ENCODE measurements around the gene FBN1. TPM values are rescaled to one million over a fixed set of nuclear protein-coding genes. Genes with fewer than 3 reads are reported as not detected.

FBN1 gene
- total RNA-seq, 1 donor, result 0.52 TPM

GRCh38 chr15:48566668-48567067 is 78.8 kb downstream of the FBN1 start:
- Histone ChIP-seq H3K9me3 (ENCODE audit: low read depth, low read length) (peaks cover 4% of the 10 kb centered on the region), H3K4me1 (ENCODE audit: insufficient read depth, low read length) (no peaks in the 10 kb centered on the region), H3K27me3 (ENCODE audit: insufficient read depth, low read length) (no peaks in the 10 kb centered on the region), H3K4me3 (ENCODE audit: low read length) (no peak overlapping the region)

GRCh38 chr15:48565560-48566482 is 79.7 kb downstream of the FBN1 start:
- Histone ChIP-seq H3K4me3 (ENCODE audit: low read length) (no peak overlapping the region), H3K9me3 (ENCODE audit: low read depth, low read length) (peaks cover 4% of the 10 kb centered on the region), H3K4me1 (ENCODE audit: insufficient read depth, low read length) (no peaks in the 10 kb centered on the region), H3K27me3 (ENCODE audit: insufficient read depth, low read length) (no peaks in the 10 kb centered on the region)

- Histone ChIP-seq H3K4me3 (ENCODE audit: low read length) (no peak overlapping the region), H3K27me3 (ENCODE audit: insufficient read depth, low read length) (no peaks in the 10 kb centered on the region), H3K9me3 (ENCODE audit: low read depth, low read length) (peaks cover 4% of the 10 kb centered on the region), H3K4me1 (ENCODE audit: insufficient read depth, low read length) (no peaks in the 10 kb centered on the region)
Measured at GRCh38 chr15:48564690-48565089, 80.8 kb downstream of the FBN1 start.

- Histone ChIP-seq H3K4me1 (ENCODE audit: insufficient read depth, low read length) (no peaks in the 10 kb centered on the region), H3K27me3 (ENCODE audit: insufficient read depth, low read length) (no peaks in the 10 kb centered on the region), H3K4me3 (ENCODE audit: low read length) (no peak overlapping the region), H3K9me3 (ENCODE audit: low read depth, low read length) (peaks cover under 1% of the 10 kb centered on the region)
Measured at GRCh38 chr15:48563934-48564333, 81.6 kb downstream of the FBN1 start.

- Histone ChIP-seq H3K4me1 (ENCODE audit: insufficient read depth, low read length) (no peaks in the 10 kb centered on the region), H3K4me3 (ENCODE audit: low read length) (no peak overlapping the region), H3K27me3 (ENCODE audit: insufficient read depth, low read length) (no peaks in the 10 kb centered on the region), H3K9me3 (ENCODE audit: low read depth, low read length) (no peaks in the 10 kb centered on the region)
Measured at GRCh38 chr15:48560321-48561051, 85.0 kb downstream of the FBN1 start.

GRCh38 chr15:48559285-48559684 is 86.2 kb downstream of the FBN1 start:
- H3K4me1 ChIP-seq (ENCODE audit: insufficient read depth, low read length), result no peaks in the 10 kb centered on the region
- H3K9me3 ChIP-seq (ENCODE audit: low read depth, low read length), result no peaks in the 10 kb centered on the region
- H3K4me3 ChIP-seq (ENCODE audit: low read length), result no peak overlapping the region
- no peaks in the 10 kb centered on the region for H3K27me3 ChIP-seq (ENCODE audit: insufficient read depth, low read length)

GRCh38 chr15:48558226-48558625 is 87.3 kb downstream of the FBN1 start:
- H3K27me3 ChIP-seq (ENCODE audit: insufficient read depth, low read length), result no peaks in the 10 kb centered on the region
- H3K4me1 ChIP-seq (ENCODE audit: insufficient read depth, low read length), result no peaks in the 10 kb centered on the region
- H3K9me3 ChIP-seq (ENCODE audit: low read depth, low read length), result no peaks in the 10 kb centered on the region
- H3K4me3 ChIP-seq (ENCODE audit: low read length), result no peak overlapping the region

GRCh38 chr15:48557335-48557734 is 88.2 kb downstream of the FBN1 start:
- no peaks in the 10 kb centered on the region for H3K9me3 ChIP-seq (ENCODE audit: low read depth, low read length)
- no peak overlapping the region for H3K4me3 ChIP-seq (ENCODE audit: low read length)
- no peaks in the 10 kb centered on the region for H3K27me3 ChIP-seq (ENCODE audit: insufficient read depth, low read length)
- no peaks in the 10 kb centered on the region for H3K4me1 ChIP-seq (ENCODE audit: insufficient read depth, low read length)

- H3K4me3 ChIP-seq (ENCODE audit: low read length), result no peak overlapping the region
- H3K9me3 ChIP-seq (ENCODE audit: low read depth, low read length), result no peaks in the 10 kb centered on the region
- no peaks in the 10 kb centered on the region for H3K27me3 ChIP-seq (ENCODE audit: insufficient read depth, low read length)
- H3K4me1 ChIP-seq (ENCODE audit: insufficient read depth, low read length), result no peaks in the 10 kb centered on the region
Measured at GRCh38 chr15:48556159-48556897, 89.2 kb downstream of the FBN1 start.

- no peaks in the 10 kb centered on the region for H3K9me3 ChIP-seq (ENCODE audit: low read depth, low read length)
- no peaks in the 10 kb centered on the region for H3K27me3 ChIP-seq (ENCODE audit: insufficient read depth, low read length)
- no peaks in the 10 kb centered on the region for H3K4me1 ChIP-seq (ENCODE audit: insufficient read depth, low read length)
- H3K4me3 ChIP-seq (ENCODE audit: low read length), result no peak overlapping the region
Measured at GRCh38 chr15:48555241-48555881, 90.1 kb downstream of the FBN1 start.

GRCh38 chr15:48554112-48554511 is 91.4 kb downstream of the FBN1 start:
- Histone ChIP-seq H3K9me3 (ENCODE audit: low read depth, low read length) (no peaks in the 10 kb centered on the region), H3K4me3 (ENCODE audit: low read length) (no peak overlapping the region), H3K27me3 (ENCODE audit: insufficient read depth, low read length) (no peaks in the 10 kb centered on the region), H3K4me1 (ENCODE audit: insufficient read depth, low read length) (no peaks in the 10 kb centered on the region)

GRCh38 chr15:48553559-48553958 is 92.0 kb downstream of the FBN1 start:
- H3K4me3 ChIP-seq (ENCODE audit: low read length), result no peak overlapping the region
- no peaks in the 10 kb centered on the region for H3K27me3 ChIP-seq (ENCODE audit: insufficient read depth, low read length)
- no peaks in the 10 kb centered on the region for H3K9me3 ChIP-seq (ENCODE audit: low read depth, low read length)
- no peaks in the 10 kb centered on the region for H3K4me1 ChIP-seq (ENCODE audit: insufficient read depth, low read length)

GRCh38 chr15:48550822-48551525 is 94.5 kb downstream of the FBN1 start:
- no peaks in the 10 kb centered on the region for H3K27me3 ChIP-seq (ENCODE audit: insufficient read depth, low read length)
- H3K4me1 ChIP-seq (ENCODE audit: insufficient read depth, low read length), result no peaks in the 10 kb centered on the region
- no peaks in the 10 kb centered on the region for H3K9me3 ChIP-seq (ENCODE audit: low read depth, low read length)
- no peak overlapping the region for H3K4me3 ChIP-seq (ENCODE audit: low read length)

- Histone ChIP-seq H3K4me1 (ENCODE audit: insufficient read depth, low read length) (no peaks in the 10 kb centered on the region), H3K9me3 (ENCODE audit: low read depth, low read length) (no peaks in the 10 kb centered on the region), H3K4me3 (ENCODE audit: low read length) (no peak overlapping the region), H3K27me3 (ENCODE audit: insufficient read depth, low read length) (no peaks in the 10 kb centered on the region)
Measured at GRCh38 chr15:48548455-48548854, 97.1 kb downstream of the FBN1 start.
